Erythroblast (primary cell): ENCODE measurements around the gene HSD3B1.
"Not testable (repeated sequence)": the region's sequence is repeated elsewhere in the genome, so short reads cannot be mapped to it uniquely, and the experiment has no call there.

Experiments
- DNase-seq, 2 experiments: peaks; one replicate each; lab custom pipeline; 2025; lab: John Stamatoyannopoulos, UW
- GATA1 ChIP-seq: IDR thresholded peaks from 2 replicates; pipeline ENCODE4 v1.6.1; 2011; ENCODE audit warnings: low read depth, mild to moderate bottlenecking, control low read depth, low read length, moderate library complexity
- POLR2A ChIP-seq: IDR thresholded peaks from 2 replicates; pipeline ENCODE4 v1.6.1; 2011; ENCODE audit warnings: mild to moderate bottlenecking, low read length

The HSD3B1 gene

DNA sequence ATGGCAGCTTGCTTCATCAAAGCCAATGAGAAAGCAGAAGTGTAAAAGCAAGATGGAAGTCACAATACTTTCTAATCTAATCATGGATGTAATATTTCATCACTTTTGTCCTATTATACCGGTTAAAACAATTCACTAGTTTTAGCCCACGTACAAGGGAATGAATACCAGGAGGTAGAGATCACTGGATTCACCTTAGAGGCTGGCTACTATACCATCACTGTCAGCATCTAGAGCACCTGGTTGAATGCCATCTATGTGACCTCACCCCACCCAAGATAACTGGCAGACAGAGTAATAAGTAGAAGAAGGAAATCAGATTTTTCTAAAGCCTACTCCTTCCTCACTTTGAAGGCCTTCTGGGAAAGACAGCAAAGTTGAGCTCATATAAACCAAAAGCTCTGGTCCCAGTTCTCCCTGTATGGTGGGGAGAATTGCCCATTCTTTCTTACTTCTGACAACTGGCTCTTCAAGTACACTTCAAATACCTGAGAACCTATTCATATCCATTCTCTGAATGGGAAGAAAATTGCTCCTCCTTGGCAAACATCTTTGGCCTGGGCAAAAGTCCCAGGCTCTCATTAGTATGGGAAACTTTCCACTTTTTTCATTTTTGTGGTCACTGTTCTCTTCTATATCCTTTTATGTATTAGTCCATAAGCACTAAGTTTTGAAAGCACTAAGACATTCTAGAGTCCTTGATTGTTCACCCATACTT lies 24.8 kb downstream of the HSD3B1 start:
- TF ChIP-seq POLR2A: no peak
- no peak for TF ChIP-seq GATA1
- no peak for DNase-seq

DNA sequence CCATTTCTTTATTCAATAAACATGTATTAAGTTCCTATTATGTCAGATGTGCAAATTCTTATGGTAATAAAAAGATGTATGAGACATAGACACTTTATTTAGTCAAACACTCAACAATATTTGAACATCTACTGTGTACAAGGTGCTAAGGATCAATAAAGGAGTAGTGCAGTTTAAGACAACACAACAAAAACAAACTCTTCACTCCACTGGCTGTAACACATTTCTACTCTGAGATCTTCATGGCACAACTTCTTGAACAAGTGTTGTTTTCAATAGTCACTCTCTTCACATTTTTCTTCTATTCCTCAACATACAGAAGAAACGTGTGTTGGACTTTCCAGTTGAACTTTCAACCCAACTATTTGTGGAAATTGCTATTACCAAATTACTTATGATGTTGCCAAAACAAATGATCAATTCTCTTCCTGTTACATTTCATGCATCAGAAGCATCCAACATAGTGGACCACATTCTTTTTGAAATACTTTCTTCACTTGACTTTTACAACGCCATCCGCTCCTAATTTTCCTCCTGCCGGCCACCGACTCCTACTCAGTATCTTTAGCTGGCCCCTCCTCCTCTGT lies 25.4 kb downstream of the HSD3B1 start:
- TF ChIP-seq POLR2A (no peak), GATA1 (no peak)

DNA sequence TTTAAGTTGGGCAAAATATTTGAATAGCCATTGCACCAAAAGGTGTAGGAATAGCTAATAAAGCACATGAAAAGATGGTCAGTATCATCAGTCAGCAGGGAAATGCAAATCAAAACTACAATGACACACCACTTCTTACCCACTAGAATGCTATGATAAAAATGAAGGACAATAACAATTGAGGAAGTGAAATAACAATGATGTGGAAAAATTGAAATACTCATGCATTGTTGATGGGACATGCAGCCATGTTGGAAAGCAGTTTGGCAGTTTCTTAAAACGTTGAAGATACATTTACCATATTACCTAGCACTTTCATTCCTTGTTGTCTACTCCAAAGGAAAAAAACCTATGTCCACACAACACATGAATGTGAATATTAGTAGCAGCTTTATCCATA lies 28.4 kb downstream of the HSD3B1 start:
- DNase-seq: no peak
- no peak for TF ChIP-seq POLR2A
- TF ChIP-seq GATA1: no peak

More for the DNA sequence above, 25.4 kb downstream of the HSD3B1 start:
- no peak for DNase-seq

DNA sequence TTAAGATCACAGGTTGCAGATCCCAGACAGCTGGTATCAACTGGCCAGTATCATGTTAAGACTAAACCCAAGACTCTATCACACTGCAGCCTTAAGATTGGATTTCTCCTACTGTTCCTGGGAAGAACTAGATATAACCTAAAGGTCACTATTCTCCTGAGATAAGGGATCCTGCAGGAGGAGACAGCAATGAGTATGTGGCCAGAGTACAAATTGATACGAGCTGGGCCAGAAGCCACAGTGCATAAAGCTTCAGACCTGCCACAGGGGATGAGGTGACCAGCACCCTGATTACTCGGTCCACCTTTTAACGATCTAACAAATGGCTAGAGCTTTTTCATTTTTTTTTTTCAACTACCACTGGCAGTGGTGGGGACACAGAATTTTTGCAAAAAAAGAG lies 31.0 kb downstream of the HSD3B1 start:
- TF ChIP-seq POLR2A: no peak
- no peak for TF ChIP-seq GATA1

DNA sequence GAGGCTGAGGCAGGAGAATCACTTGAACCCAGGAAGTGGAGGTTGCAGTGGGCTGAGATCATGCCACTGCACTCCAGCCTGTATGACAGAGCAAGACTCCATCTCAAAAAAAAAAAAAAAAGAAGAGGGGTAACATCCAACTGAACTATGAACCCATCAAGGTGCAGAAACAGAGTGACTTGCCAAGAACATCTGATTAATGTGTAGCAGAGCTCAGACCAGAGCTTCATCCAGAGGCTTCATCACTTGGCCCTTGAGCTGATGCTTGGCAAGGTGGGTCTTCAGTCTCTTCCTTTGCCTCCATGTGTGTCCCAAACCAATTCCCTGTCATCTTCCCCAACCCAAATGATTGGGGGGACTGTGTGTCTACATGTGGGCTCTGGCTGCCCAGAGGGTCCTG lies 32.6 kb downstream of the HSD3B1 start:
- DNase-seq: no peak
- TF ChIP-seq POLR2A (no peak), GATA1 (no peak)

More for the DNA sequence above, 31.0 kb downstream of the HSD3B1 start:
- no peak for DNase-seq

DNA sequence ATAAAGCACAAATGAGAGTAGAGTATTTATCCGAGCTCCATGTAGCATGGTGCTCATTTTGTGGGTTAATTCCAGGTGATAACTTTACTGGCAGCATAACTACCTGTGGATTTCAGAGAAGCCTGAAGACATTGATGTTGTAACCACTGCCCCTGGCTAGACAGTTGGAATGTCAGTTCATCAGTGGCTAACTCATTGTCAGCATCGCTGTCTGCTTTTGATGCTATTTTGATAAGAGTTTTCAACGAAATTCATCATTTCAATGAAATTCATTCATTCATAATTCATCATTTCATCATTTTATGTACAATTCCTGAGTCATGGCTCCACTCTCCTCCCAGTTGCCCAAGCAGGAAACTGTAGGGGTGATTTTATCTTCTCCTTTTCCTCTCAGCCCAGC lies 34.4 kb downstream of the HSD3B1 start:
- no peak for TF ChIP-seq POLR2A
- TF ChIP-seq GATA1: no peak
- DNase-seq: no peak

DNA sequence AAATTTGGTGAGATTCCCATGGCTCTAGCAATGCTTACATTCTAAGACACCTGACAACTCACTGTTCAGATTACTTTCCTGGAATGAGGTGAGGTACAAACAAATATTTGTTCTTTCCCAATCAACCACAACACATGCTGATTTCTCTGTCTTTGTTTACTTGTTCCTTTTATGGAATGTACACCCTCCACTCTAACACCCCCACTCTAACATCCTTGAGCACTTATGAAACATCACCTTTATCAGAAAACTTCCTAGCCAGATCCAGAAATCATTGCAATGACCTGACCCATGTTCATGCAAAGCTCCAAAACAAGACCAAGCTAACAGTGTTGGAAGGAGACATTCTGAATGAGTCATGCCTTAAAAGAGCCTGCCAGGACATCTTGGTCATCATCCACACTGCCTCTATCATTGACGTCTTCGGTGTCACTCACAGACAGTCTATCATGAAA lies 35.5 kb downstream of the HSD3B1 start:
- DNase-seq: no peak
- TF ChIP-seq POLR2A (no peak), GATA1 (no peak)

DNA sequence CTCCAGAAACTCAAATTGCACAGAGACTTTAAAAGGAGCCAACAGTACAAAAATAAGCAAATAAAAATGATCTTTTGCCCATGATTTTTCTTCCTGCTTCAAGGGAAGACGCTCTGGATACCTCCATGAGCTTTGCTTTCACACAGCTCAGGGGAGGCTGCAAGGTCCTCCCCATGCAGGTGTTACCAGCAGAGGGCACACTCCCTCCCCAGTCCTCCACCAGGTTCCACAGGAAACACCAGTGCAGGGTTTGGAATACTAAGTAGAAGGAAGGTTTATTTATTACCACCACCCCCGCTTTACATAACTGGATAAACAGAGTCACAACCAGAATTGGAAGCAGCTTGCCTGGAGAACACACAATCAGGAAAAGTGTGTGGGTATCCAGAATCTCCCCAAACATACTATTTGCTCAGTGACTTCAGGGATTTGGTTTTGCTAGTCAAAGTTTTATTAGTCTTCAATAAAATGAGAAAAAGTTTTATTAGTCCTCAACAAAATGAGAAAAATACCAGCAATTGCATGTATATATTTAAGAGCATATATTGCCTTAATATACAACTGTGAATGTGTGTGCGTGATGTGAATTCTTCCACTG lies 37.3 kb downstream of the HSD3B1 start:
- TF ChIP-seq GATA1 (no peak), POLR2A (no peak)
- DNase-seq: peak; percentile 5 to 28

DNA sequence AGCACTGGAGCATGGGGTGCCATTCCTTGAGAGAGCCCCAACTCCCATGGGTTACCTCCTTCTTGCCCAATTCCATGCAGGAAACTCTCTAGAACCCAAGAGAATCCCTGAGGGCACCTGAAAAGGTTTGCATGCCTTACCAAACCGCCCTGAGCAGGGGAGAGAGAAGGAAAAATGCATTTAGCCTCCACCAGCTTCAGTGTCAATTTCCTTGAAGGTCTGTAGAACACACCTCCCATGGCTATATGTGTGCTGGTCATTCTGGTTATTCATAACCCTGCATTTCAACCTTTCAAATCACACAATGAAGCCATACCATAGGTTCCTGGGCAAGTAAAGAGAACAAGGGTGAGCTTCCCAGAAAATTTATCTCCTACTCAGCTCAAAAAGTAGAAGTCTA lies 39.6 kb downstream of the HSD3B1 start:
- no peak for DNase-seq
- TF ChIP-seq GATA1 (no peak), POLR2A (no peak)

DNA sequence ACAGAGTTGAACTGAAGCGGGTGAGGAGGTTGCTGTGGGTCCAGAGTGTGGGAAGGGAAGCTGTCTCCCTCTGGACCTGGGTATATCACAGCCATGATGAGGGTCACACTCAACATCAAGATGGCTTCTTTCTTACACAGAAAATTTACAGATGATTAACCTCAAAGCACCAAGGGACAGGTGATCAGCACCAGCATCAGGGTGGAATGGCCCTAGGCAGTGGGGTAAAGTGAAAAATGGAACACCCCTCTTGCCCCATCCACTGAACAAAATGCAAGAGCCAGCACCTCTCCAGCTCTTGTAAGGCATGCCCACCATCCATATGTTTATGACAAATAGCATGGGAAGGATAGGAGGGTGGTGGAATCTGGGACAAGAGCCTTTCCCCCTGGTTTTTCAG lies 40.3 kb downstream of the HSD3B1 start:
- DNase-seq: no peak
- TF ChIP-seq GATA1 (no peak), POLR2A (no peak)

DNA sequence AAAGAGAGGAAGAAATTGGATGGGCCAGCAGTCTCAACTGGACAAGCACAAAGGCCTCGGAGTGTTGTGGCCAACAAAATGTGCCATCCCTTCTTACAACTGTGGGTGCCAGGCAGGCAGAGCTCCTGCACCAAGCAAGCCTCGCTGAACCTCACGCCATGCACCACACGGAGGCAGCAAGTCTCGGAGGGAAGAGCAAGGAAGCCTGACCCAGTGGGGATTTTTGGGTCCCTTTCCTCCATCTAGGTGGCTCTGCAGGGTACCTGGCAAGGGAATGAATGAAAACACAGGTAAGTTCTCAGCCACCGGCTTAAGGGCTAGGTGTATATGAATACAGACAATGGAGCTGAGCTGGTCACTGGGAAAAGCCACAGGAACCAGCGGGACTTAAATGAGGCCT lies 40.8 kb downstream of the HSD3B1 start:
- no peak for TF ChIP-seq GATA1
- no peak for TF ChIP-seq POLR2A
- DNase-seq: no peak

DNA sequence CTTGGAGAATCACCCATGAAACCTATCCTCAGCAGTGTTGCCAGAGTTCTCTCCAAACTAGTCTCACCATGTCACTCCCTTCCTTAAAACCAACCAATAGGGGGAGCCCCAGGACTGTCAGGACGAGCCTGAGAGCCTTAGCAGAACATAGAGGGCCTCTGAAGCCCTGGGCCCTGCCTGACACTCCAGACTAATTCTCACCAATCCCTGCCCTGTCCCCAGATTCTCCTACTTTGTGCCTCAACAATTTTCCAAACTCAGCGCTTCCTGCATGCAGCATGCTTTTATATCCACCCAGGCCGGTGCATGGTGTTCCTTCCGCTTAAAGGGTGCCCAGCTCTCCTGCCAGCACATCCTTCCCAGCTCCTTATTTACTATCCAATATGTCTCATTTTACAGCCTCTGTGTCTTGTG lies 42.7 kb downstream of the HSD3B1 start:
- peak; percentile 51 to 73 for DNase-seq
- TF ChIP-seq POLR2A: no peak
- TF ChIP-seq GATA1: no peak

DNA sequence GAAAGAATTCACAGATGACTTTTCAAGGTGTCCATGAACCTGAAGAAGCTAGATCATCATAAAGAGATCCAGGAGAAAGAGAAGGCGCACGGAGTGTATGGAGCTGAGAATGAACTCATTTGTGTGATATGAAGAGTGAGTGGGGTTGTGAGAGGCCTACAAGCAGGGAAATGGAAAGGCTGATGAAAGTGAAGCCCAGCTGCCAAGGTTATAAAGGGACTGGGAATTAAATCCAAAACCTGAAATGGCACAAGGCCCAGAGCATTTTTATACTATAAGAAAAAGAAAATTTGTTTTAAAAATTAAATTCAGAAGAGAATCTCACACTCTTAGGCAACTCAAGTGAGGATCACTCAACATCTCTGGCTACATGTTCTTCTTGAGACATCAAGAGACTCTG lies 43.4 kb downstream of the HSD3B1 start:
- no peak for TF ChIP-seq POLR2A
- no peak for TF ChIP-seq GATA1
- DNase-seq: no peak

DNA sequence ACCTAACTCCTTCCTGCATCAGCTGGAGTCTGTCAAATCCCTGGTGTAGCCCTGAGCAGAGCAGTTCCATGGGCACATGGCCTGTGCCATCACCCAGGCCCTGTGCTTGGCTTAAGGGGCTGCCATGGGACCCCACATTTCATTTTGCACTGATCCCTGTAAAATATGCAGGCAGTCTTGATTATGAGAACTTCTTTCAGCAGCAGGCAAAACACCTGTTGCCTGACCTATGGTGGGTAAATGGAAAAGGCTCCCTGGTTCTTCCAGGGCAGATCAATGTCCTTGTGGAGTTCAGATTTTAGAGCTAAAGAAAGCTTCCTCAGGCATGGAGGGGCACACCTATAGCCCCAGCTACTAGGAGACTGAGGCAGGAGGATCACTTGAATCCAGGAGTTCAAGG lies 44.2 kb downstream of the HSD3B1 start:
- DNase-seq: no peak
- TF ChIP-seq GATA1 (no peak), POLR2A (no peak)

DNA sequence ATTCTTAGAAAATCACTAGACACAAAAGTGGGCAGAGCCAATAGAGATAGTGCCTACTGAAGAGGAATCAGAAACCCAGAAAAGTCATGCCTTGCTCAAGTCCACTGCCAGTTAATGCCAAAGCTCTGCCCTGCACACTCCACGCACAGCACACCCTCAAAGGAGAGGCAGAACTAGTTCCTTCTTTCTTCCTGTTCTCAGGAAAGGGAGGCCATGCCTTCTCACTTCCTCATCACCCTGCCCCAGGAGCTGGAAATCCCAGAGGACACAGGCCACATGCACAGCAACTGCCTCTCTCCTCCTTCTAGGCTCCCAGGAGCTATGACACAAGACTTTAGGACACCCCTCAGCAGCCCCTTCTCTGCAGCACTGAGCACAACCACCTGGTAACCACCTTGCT lies 45.6 kb downstream of the HSD3B1 start:
- DNase-seq: not testable (repeated sequence)

DNA sequence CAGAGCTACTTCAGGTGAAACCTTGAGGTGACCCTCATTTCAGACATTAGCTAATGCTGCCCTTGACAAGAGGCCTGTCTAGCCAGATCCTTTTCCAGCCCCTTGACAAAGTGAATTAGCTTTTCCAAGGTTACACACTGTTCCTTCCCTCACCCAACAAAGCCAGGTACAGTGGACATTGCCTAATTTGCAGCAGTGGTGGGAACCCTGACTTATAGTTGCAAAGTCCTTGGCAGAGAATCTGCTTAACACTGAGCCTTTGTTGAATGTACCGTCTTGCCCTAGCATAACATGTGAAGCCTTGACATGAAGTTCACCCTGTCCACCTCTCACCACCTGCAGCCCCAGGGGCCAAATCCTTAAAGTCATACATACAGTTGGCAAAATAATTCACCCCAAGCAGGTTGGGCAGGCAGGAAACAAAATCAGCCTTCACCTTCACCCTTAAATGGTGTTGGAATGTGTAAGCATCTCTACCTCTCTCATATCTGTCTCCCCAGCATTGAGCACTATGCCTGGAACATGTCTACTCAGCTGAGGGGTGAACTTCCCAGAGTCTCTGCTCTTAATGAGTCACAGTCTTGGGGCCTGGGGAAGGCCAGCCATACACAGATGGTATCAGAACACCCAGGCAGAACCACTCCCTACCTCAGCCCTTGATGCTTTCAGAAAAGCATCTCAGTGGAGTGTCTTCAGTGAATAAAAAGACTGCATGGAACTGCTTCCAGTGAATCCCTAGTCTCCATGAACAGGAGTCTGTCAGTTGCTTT lies 46.5 kb downstream of the HSD3B1 start:
- DNase-seq: peak; percentile 33 to 45
